ENCODE measurements around the gene FRMD5. TPM values are rescaled to one million over a fixed set of nuclear protein-coding genes. Genes with fewer than 3 reads are reported as not detected.

The FRMD5 gene
- total RNA-seq, 2 donors from 2014 or later: 3.6 to 7.0 TPM

GRCh38 chr15:43886558-43886957, 308.5 kb downstream of the FRMD5 start:
- Histone ChIP-seq H3K4me1 (ENCODE audit: control insufficient read depth, insufficient read depth, low read length) (peaks cover 6% of the 10 kb centered on the region), H3K9ac (ENCODE audit: extremely low read depth, low read length, poor library complexity, severe bottlenecking) (no peak overlapping the region), H3K27ac (ENCODE audit: low read depth, low read length) (no peak overlapping the region), H3K27me3 (ENCODE audit: control insufficient read depth, insufficient read depth, low read length, poor library complexity, severe bottlenecking) (no peaks in the 10 kb centered on the region), H3K4me3 (ENCODE audit: low read length) (no peak overlapping the region), H3K36me3 (ENCODE audit: control insufficient read depth, insufficient read depth, low read length) (no peaks in the 10 kb centered on the region), H3K9me3 (ENCODE audit: control insufficient read depth, low read length) (no peaks in the 10 kb centered on the region)
- TF ChIP-seq, protein P1, sequence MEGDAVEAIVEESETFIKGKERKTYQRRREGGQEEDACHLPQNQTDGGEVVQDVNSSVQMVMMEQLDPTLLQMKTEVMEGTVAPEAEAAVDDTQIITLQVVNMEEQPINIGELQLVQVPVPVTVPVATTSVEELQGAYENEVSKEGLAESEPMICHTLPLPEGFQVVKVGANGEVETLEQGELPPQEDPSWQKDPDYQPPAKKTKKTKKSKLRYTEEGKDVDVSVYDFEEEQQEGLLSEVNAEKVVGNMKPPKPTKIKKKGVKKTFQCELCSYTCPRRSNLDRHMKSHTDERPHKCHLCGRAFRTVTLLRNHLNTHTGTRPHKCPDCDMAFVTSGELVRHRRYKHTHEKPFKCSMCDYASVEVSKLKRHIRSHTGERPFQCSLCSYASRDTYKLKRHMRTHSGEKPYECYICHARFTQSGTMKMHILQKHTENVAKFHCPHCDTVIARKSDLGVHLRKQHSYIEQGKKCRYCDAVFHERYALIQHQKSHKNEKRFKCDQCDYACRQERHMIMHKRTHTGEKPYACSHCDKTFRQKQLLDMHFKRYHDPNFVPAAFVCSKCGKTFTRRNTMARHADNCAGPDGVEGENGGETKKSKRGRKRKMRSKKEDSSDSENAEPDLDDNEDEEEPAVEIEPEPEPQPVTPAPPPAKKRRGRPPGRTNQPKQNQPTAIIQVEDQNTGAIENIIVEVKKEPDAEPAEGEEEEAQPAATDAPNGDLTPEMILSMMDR (conservative IDR thresholded peaks at IDR 0.05): no peak
- 88 to 90% methylated on average over 3 to 4 of the region's 4 CpGs for WGBS, 2 experiments (ENCODE audit: insufficient coverage in 1 of 2, insufficient read length in 1 of 2)
- peaks cover 4% of the 10 kb centered on the region for H3K4me1 Mint-ChIP-seq
- no peak for DNase-seq
- H3K27me3 Mint-ChIP-seq (ENCODE audit: insufficient read depth): no peaks in the 10 kb centered on the region
- H3K36me3 Mint-ChIP-seq (ENCODE audit: low read depth): peaks cover 5% of the 10 kb centered on the region
- peak overlapping the region; percentile 34 for H3K27ac Mint-ChIP-seq
- H3K9me3 Mint-ChIP-seq: no peaks in the 10 kb centered on the region
- no peak overlapping the region for H3K4me3 Mint-ChIP-seq

DNA sequence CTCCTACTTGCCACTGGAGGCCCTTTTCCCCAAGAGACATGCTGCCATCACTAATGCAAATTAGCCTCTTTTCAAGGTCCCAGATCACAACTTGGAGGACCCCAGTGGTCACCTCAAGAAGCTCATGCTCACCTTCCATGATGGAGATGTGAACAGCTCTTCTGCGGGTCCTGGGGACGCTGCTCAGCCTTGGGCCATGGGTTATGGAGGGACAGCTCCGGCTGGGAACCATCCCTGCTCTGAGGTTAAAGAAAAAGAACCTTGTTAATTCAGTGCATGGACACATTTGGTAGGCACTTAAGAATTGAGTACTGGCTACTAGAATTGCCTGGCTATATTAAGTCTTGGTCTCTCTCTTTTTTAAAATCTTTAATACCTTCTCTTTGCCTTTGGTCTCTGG, 311.5 kb downstream of the FRMD5 start:
- H3K9ac ChIP-seq (ENCODE audit: extremely low read depth, low read length, poor library complexity, severe bottlenecking): no peak overlapping the region
- Mint-ChIP-seq H3K9me3 (no peaks in the 10 kb centered on the region), H3K36me3 (ENCODE audit: low read depth) (peaks cover 5% of the 10 kb centered on the region), H3K27me3 (ENCODE audit: insufficient read depth) (no peaks in the 10 kb centered on the region), H3K27ac (no peak overlapping the region), H3K4me1 (no peaks in the 10 kb centered on the region), H3K4me3 (no peak overlapping the region)
- no peaks in the 10 kb centered on the region for H3K4me1 ChIP-seq (ENCODE audit: control insufficient read depth, insufficient read depth, low read length)
- H3K27me3 ChIP-seq (ENCODE audit: control insufficient read depth, insufficient read depth, low read length, poor library complexity, severe bottlenecking): no peaks in the 10 kb centered on the region
- H3K9me3 ChIP-seq (ENCODE audit: control insufficient read depth, low read length): no peaks in the 10 kb centered on the region
- WGBS, 2 experiments (ENCODE audit: insufficient coverage in 1 of 2, insufficient read length in 1 of 2): 96 to 98% methylated on average over 3 of the region's 3 CpGs
- TF ChIP-seq, protein P1 (conservative IDR thresholded peaks at IDR 0.05): no peak
- no peaks in the 10 kb centered on the region for H3K36me3 ChIP-seq (ENCODE audit: control insufficient read depth, insufficient read depth, low read length)
- H3K27ac ChIP-seq (ENCODE audit: low read depth, low read length): no peak overlapping the region
- H3K4me3 ChIP-seq (ENCODE audit: low read length): no peak overlapping the region
- DNase-seq: no peak

- H3K36me3 ChIP-seq (ENCODE audit: control insufficient read depth, insufficient read depth, low read length): no peaks in the 10 kb centered on the region
- no peaks in the 10 kb centered on the region for H3K4me1 ChIP-seq (ENCODE audit: control insufficient read depth, insufficient read depth, low read length)
- TF ChIP-seq, protein P1 (conservative IDR thresholded peaks at IDR 0.05): peak; percentile 87
- Mint-ChIP-seq H3K9me3 (no peaks in the 10 kb centered on the region), H3K27ac (no peak overlapping the region), H3K36me3 (ENCODE audit: low read depth) (peaks cover 5% of the 10 kb centered on the region), H3K4me3 (no peak overlapping the region), H3K4me1 (no peaks in the 10 kb centered on the region), H3K27me3 (ENCODE audit: insufficient read depth) (no peaks in the 10 kb centered on the region)
- no peaks in the 10 kb centered on the region for H3K9me3 ChIP-seq (ENCODE audit: control insufficient read depth, low read length)
- H3K27me3 ChIP-seq (ENCODE audit: control insufficient read depth, insufficient read depth, low read length, poor library complexity, severe bottlenecking): no peaks in the 10 kb centered on the region
- no peak overlapping the region for H3K27ac ChIP-seq (ENCODE audit: low read depth, low read length)
- H3K9ac ChIP-seq (ENCODE audit: extremely low read depth, low read length, poor library complexity, severe bottlenecking): no peak overlapping the region
- no peak overlapping the region for H3K4me3 ChIP-seq (ENCODE audit: low read length)
- peak; percentile 85 for DNase-seq
- 68 to 82% methylated on average over 3 to 7 of the region's 7 CpGs for WGBS, 2 experiments (ENCODE audit: insufficient coverage in 1 of 2, insufficient read length in 1 of 2)
These were observed 313.1 kb downstream of the FRMD5 start for GRCh38 chr15:43881944-43882343.

Data from endodermal cell (in vitro differentiated cells).